Measurements from ENCODE around the gene TET3.

DNA sequence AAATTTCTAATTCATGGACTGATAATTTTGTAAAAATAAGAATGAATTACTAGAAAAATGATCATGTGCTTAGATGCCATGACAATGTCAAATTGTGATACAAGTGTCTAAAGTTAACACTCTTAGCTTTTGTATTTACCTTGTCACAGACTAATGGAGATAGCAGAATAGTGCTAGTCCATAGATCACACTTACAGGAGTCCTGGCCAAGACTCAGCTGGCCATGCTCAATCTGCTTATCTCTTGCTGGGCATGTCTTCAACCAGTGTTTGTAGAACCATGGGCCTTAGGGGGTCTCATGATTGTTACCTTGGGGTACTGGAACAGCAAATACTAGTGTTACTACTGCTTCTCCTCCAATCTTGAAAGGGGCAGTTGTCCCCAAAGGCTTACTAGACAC lies 44.0 kb downstream of the TET3 start:
- TF ChIP-seq, protein P1, sequence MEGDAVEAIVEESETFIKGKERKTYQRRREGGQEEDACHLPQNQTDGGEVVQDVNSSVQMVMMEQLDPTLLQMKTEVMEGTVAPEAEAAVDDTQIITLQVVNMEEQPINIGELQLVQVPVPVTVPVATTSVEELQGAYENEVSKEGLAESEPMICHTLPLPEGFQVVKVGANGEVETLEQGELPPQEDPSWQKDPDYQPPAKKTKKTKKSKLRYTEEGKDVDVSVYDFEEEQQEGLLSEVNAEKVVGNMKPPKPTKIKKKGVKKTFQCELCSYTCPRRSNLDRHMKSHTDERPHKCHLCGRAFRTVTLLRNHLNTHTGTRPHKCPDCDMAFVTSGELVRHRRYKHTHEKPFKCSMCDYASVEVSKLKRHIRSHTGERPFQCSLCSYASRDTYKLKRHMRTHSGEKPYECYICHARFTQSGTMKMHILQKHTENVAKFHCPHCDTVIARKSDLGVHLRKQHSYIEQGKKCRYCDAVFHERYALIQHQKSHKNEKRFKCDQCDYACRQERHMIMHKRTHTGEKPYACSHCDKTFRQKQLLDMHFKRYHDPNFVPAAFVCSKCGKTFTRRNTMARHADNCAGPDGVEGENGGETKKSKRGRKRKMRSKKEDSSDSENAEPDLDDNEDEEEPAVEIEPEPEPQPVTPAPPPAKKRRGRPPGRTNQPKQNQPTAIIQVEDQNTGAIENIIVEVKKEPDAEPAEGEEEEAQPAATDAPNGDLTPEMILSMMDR (conservative IDR thresholded peaks at IDR 0.05; ENCODE audit: low read depth, low read length), result no peak
- TF ChIP-seq POLR2A (IDR thresholded peaks at IDR 0.05; ENCODE audit: low read depth, low read length) (no peak), BHLHE40 (IDR thresholded peaks at IDR 0.05; ENCODE audit: low read depth, low read length) (no peak), MAFK (IDR thresholded peaks at IDR 0.05; ENCODE audit: low read depth, low read length) (no peak), FOS (IDR thresholded peaks at IDR 0.05; ENCODE audit: low read depth, low read length) (no peak), SMC3 (IDR thresholded peaks at IDR 0.05; ENCODE audit: low read depth, low read length) (no peak), RFX5 (IDR thresholded peaks at IDR 0.05; ENCODE audit: low read depth, low read length) (no peak)
- TF ChIP-seq, protein P2, sequence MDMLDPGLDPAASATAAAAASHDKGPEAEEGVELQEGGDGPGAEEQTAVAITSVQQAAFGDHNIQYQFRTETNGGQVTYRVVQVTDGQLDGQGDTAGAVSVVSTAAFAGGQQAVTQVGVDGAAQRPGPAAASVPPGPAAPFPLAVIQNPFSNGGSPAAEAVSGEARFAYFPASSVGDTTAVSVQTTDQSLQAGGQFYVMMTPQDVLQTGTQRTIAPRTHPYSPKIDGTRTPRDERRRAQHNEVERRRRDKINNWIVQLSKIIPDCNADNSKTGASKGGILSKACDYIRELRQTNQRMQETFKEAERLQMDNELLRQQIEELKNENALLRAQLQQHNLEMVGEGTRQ (IDR thresholded peaks at IDR 0.05; ENCODE audit: low read depth, low read length), result no peak
